GM12878 (cell line): Measurements from ENCODE around the gene KDM8. TPM values are rescaled to one million over a fixed set of nuclear protein-coding genes. Genes with fewer than 3 reads are reported as not detected.

ENCODE experiments used
- ATAC-seq: fragments of 200-7000 bp; cut with Tn5 transposase; 3 replicates; pipeline ENCODE4 v1.9.1; 2020; ENCODE audit warnings: mild to moderate bottlenecking, moderate library complexity
- BruUV-seq: library from RNA; stranded (reverse); fragments of 400-500 nt; replicated peaks from 2 replicates; lab custom pipeline; 2021; lab: Mats Ljungman, UMichigan
- CTCF ChIA-PET: fragments of 300-600 bp; sonication (Branson Sonifier 250); formaldehyde crosslinking; extraction: SDS; loops from one replicate; lab custom pipeline; 2021; ENCODE audit warnings: inconsistent platforms; lab: Yijun Ruan, JAX
- POLR2A ChIA-PET: fragments of 350-600 bp; formaldehyde crosslinking; extraction: SDS; loops from one replicate; lab custom pipeline; 2021; ENCODE audit warnings: inconsistent platforms; lab: Charles Lee
- RAD21 ChIA-PET: fragments of 300-600 bp; sonication (Branson Sonifier 250); formaldehyde crosslinking; loops from one replicate; lab custom pipeline; 2023; ENCODE audit warnings: antibody characterized with exemption; ENCODE audit not compliant: unreplicated experiment; lab: Charles Lee
- SMC1A ChIA-PET: fragments of 300-600 bp; sonication (Branson Sonifier 250); formaldehyde crosslinking; loops from one replicate; lab custom pipeline; 2023; ENCODE audit not compliant: unreplicated experiment, uncharacterized antibody; lab: Charles Lee
- DNase-seq: peaks from one replicate; pipeline ENCODE4 v3.0.0-alpha.2; 2011; ENCODE audit warnings: low read depth, low spot score
- FAIRE-seq: peaks from 3 replicates; lab custom pipeline; 2011; peaks lifted over from hg19 to GRCh38; lab: Jason Lieb, UNC
- H2AFZ ChIP-seq: 2 replicates; pipeline ENCODE4 v1.6.0; 2011; ENCODE audit warnings: low read depth, low read length, control low read depth; ENCODE audit not compliant: control insufficient read depth
- H3K27ac ChIP-seq: 2 replicates; pipeline ENCODE4 v1.5.1; 2011; ENCODE audit warnings: control low read depth; ENCODE audit not compliant: control insufficient read depth, insufficient read depth
- H3K27me3 ChIP-seq, 2 experiments: replicated peaks in 1 of 2; 2 replicates each; pipeline versions ENCODE4 v1.6.0 to v1.6.1; 2011; ENCODE audit warnings: low read length in 1 of 2; ENCODE audit not compliant: control insufficient read depth in 2 of 2, insufficient read depth in 2 of 2
- H3K36me3 ChIP-seq, 2 experiments: 2 replicates each; pipeline ENCODE4 v1.5.1; 2011; ENCODE audit warnings: low read length in 1 of 2; ENCODE audit not compliant: control insufficient read depth in 2 of 2, insufficient read depth in 2 of 2
- H3K4me1 ChIP-seq: 2 replicates; pipeline ENCODE4 v1.6.1; 2011; ENCODE audit warnings: mild to moderate bottlenecking, low read length, moderate library complexity, mixed read lengths; ENCODE audit not compliant: control insufficient read depth, insufficient read depth
- H3K4me2 ChIP-seq: 2 replicates; pipeline ENCODE4 v1.6.0; 2011; ENCODE audit warnings: control low read depth; ENCODE audit not compliant: control insufficient read depth, insufficient read depth
- H3K4me3 ChIP-seq: fragments of 200-600 bp; sonication (generic); 2 replicates; pipeline ENCODE4 v1.5.1; 2016
- H3K79me2 ChIP-seq: 2 replicates; pipeline ENCODE4 v1.6.0; 2011; ENCODE audit warnings: low read length; ENCODE audit not compliant: control insufficient read depth, insufficient read depth
- H3K9ac ChIP-seq: 2 replicates; pipeline ENCODE4 v1.8.0; 2011; ENCODE audit warnings: low read length, control low read depth, mixed read lengths; ENCODE audit not compliant: control insufficient read depth, insufficient read depth
- H3K9me3 ChIP-seq: replicated peaks from 3 replicates; pipeline ENCODE4 v1.5.1; 2011; ENCODE audit warnings: mild to moderate bottlenecking, low read length; ENCODE audit not compliant: control insufficient read depth, insufficient read depth
- H4K20me1 ChIP-seq: 2 replicates; pipeline ENCODE4 v1.6.0; 2011; ENCODE audit not compliant: control insufficient read depth, insufficient read depth
- CEBPB ChIP-seq, 2 experiments: fragments of 150-350 bp in 1 of 2; IDR thresholded peaks; 2 replicates each; pipeline ENCODE4 v1.6.1; 2012 to 2014; ENCODE audit warnings: low read depth in 2 of 2, low read length in 2 of 2, borderline replicate concordance in 1 of 2, inconsistent platforms in 1 of 2
- CTCF ChIP-seq, 3 experiments: IDR thresholded peaks in 2 of 3; conservative IDR thresholded peaks in 1 of 3; 2 replicates each; pipeline ENCODE4 v1.5.1; 2011; ENCODE audit warnings: low read depth in 3 of 3, low read length in 3 of 3, mild to moderate bottlenecking in 3 of 3, control low read depth in 2 of 3, moderate library complexity in 2 of 3, inconsistent platforms in 1 of 3, mixed read lengths in 1 of 3; ENCODE audit not compliant: control insufficient read depth in 2 of 3, insufficient read depth in 1 of 3; ENCODE audit errors: extremely low read depth in 1 of 3
- JUNB ChIP-seq: IDR thresholded peaks from 2 replicates; pipeline ENCODE4 v1.6.1; 2016; ENCODE audit warnings: antibody characterized with exemption, mild to moderate bottlenecking
- KAT2A ChIP-seq: conservative IDR thresholded peaks from 2 replicates; pipeline ENCODE4 v1.6.1; 2011; ENCODE audit warnings: low read depth, low read length; ENCODE audit not compliant: control insufficient read depth
- POLR2A ChIP-seq: IDR thresholded peaks from 2 replicates; pipeline ENCODE4 v1.6.1; 2011; ENCODE audit warnings: low read depth, mild to moderate bottlenecking, low read length
- RAD21 ChIP-seq: IDR thresholded peaks from 2 replicates; pipeline ENCODE4 v1.6.1; 2011; ENCODE audit warnings: mild to moderate bottlenecking, low read depth, low read length, moderate library complexity; ENCODE audit not compliant: insufficient read depth
- whole genome bisulfite sequencing: methylation state at CpG from one replicate; pipeline ENCODE4 v1.1.6; 2016; ENCODE audit warnings: low lambda C conversion rate; ENCODE audit not compliant: insufficient replicate concordance, insufficient coverage; ENCODE audit errors: missing lambda C conversion rate; 5-methylcytosine and 5-hydroxymethylcytosine counted together
- in situ Hi-C: fragments of 300-500 bp; cut with MboI; formaldehyde crosslinking; loops from 9 replicates; pipeline ENCODE4 v1.14.3; 2018; ENCODE audit warnings: mixed read lengths
- intact Hi-C: fragments of 100-400 bp; cut with micrococcal nuclease; formaldehyde crosslinking; loops from one replicate; pipeline ENCODE4 v1.14.2; 2022; ENCODE audit not compliant: unreplicated experiment
- polyA plus RNA-seq, 11 experiments: library from polyadenylated mRNA; depleted of rRNA in 4 of 11; unstranded in 6 of 11; stranded (reverse) in 5 of 11; fragments of >200 nt; fragmentation: Nextera tagmentation in 4 of 11; fragmentation: Illumina TruSeq in 1 of 11; extraction: Ambion mirVana in 4 of 11; extraction: Trizol in 1 of 11; gene quantifications; 1 replicate in 1 of 11; 2 replicates in 10 of 11; pipeline versions ENCODE4 v1.2.1 to v1.2.3, GENCODE V29; 2011 to 2016; ENCODE audit warnings: inconsistent platforms in 2 of 11, missing spikeins in 2 of 11, low read depth in 1 of 11
- total RNA-seq, 4 experiments: library from RNA; depleted of rRNA in 3 of 4; stranded (reverse); fragments of >200 nt in 3 of 4; fragmentation: Illumina TruSeq in 1 of 4; extraction: Trizol in 1 of 4; gene quantifications; 2 replicates each; pipeline versions ENCODE4 v1.2.1 to v1.2.3, GENCODE V29; 2013 to 2021
- TF ChIP-seq, protein P1 (sequence below): IDR thresholded peaks from 2 replicates; pipeline ENCODE4 v1.6.1; 2012; ENCODE audit warnings: mild to moderate bottlenecking, low read depth, low read length
- TF ChIP-seq, protein P2 (sequence below): fragments of 450-650 bp; IDR thresholded peaks from 2 replicates; pipeline ENCODE4 v1.6.1; 2017; ENCODE audit warnings: low read depth, mild to moderate bottlenecking, moderate library complexity

Gene KDM8
- total and polyA plus RNA-seq, 10 of the 15 experiments (the other 5 are each of a cell fraction or from before 2014, with no cell fraction given), result 0.79 to 8.9 (median 5.8) TPM

DNA sequence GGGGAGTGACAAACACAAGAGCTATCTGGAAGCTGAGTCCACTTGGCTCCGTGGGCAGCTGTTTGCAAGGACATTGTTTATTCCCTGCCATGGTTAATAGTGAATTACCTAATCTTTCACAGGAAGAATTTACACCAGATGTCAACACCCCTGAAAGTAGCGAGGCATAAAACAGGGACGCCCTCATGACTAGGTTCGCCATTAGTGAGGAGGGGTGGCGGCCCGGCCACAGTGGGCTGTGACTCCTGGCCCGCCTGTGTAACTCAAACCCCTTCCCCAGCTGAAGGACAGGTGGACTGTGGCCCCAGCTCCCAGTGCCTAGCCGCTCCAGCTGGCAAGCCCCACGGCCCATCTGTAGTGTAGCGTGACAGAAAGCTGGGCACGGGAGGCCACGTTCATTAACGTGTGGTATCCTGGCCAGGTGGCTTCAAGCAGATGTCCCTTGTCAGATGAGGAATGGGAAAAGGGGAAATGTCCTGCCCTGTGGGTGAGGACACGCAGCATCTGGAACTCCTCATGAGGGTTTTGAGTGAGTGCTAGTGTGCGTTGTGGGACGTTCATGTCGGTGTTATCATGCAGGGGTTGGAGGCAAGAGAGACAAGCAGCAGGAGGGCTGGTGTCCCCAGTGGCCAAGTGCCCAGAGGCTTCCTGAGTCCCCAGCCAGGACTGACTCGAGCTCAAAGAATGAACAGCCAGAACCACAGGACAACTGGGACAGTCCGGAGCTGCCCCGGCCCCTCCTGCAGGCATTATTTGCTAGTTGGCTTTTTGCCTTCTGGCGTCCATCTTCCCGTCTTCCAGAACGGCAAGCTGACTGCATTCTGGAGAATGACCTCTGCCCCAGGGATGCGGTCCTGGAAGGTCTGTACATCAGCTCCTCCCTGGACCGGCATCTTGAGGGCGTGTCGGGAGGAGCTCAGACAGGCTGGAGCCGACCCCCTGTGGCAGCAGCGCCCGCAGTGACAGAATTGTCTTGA is 19.2 kb downstream of the KDM8 start (continued):
- TF ChIP-seq, protein P1, sequence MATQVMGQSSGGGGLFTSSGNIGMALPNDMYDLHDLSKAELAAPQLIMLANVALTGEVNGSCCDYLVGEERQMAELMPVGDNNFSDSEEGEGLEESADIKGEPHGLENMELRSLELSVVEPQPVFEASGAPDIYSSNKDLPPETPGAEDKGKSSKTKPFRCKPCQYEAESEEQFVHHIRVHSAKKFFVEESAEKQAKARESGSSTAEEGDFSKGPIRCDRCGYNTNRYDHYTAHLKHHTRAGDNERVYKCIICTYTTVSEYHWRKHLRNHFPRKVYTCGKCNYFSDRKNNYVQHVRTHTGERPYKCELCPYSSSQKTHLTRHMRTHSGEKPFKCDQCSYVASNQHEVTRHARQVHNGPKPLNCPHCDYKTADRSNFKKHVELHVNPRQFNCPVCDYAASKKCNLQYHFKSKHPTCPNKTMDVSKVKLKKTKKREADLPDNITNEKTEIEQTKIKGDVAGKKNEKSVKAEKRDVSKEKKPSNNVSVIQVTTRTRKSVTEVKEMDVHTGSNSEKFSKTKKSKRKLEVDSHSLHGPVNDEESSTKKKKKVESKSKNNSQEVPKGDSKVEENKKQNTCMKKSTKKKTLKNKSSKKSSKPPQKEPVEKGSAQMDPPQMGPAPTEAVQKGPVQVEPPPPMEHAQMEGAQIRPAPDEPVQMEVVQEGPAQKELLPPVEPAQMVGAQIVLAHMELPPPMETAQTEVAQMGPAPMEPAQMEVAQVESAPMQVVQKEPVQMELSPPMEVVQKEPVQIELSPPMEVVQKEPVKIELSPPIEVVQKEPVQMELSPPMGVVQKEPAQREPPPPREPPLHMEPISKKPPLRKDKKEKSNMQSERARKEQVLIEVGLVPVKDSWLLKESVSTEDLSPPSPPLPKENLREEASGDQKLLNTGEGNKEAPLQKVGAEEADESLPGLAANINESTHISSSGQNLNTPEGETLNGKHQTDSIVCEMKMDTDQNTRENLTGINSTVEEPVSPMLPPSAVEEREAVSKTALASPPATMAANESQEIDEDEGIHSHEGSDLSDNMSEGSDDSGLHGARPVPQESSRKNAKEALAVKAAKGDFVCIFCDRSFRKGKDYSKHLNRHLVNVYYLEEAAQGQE, result no peak
- no peak for TF ChIP-seq JUNB
- no peak for TF ChIP-seq CEBPB (IDR thresholded peaks at IDR 0.05; ENCODE audit: borderline replicate concordance in 1 of 2, low read depth in 2 of 2, low read length in 2 of 2)

- intact Hi-C loops (no loop called here), in situ Hi-C loops (no loop called here)
- H3K4me3 ChIP-seq, result no peak overlapping the region
- no peak overlapping the region for H3K9ac ChIP-seq
- peak; percentile 10; the same call in 1 of the 2 replicates for TF ChIP-seq POLR2A
- 0 out of 2 replicates have a peak, but pooled peaks have one; percentile 5 for TF ChIP-seq RAD21
- TF ChIP-seq CTCF (IDR thresholded peaks at IDR 0.05 in 2 of 3, conservative IDR thresholded peaks at IDR 0.05 in 1 of 3; ENCODE audit: control insufficient read depth in 2 of 3, extremely low read depth in 1 of 3, insufficient read depth in 1 of 3, low read depth in 3 of 3, low read length in 3 of 3), result peak in 1 of 3 experiments; percentile 33; a peak in 2 of 6 replicates
- TF ChIP-seq, protein P2, sequence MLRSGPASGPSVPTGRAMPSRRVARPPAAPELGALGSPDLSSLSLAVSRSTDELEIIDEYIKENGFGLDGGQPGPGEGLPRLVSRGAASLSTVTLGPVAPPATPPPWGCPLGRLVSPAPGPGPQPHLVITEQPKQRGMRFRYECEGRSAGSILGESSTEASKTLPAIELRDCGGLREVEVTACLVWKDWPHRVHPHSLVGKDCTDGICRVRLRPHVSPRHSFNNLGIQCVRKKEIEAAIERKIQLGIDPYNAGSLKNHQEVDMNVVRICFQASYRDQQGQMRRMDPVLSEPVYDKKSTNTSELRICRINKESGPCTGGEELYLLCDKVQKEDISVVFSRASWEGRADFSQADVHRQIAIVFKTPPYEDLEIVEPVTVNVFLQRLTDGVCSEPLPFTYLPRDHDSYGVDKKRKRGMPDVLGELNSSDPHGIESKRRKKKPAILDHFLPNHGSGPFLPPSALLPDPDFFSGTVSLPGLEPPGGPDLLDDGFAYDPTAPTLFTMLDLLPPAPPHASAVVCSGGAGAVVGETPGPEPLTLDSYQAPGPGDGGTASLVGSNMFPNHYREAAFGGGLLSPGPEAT, result no peak
- TF ChIP-seq KAT2A, result no peak
- POLR2A ChIA-PET, result interaction anchor here (1.5 kb wide), 1 partner anchor 19 kb away, joined by 5 read pairs; the partner anchor contains the start of gene KDM8
- peaks cover 0 to 3% of the 10 kb centered on the region in 2 experiments; a peak in 2 of 4 replicates for H3K36me3 ChIP-seq
- no peak overlapping the region for H2AFZ ChIP-seq
- no TSS peak for BruUV-seq
- CTCF ChIA-PET, result interaction anchor here (1.3 to 2.7 kb wide), 2 partner anchors 43 to 144 kb away, joined by 3 to 6 read pairs; no protein-coding TSS in a partner anchor
- peak; percentile 28; the same call in 1 of the 3 replicates for ATAC-seq
- RAD21 ChIA-PET, result interaction anchor here (1.6 kb wide), 1 partner anchor 18 kb away, joined by 3 read pairs; no protein-coding TSS in a partner anchor
- no peaks in the 10 kb centered on the region for H3K9me3 ChIP-seq
- DNase-seq, result no peak
- no peaks in the 10 kb centered on the region for H4K20me1 ChIP-seq
- no peaks in the 10 kb centered on the region for H3K27me3 ChIP-seq
- no peaks in the 10 kb centered on the region for H3K79me2 ChIP-seq
- no peak for FAIRE-seq
- SMC1A ChIA-PET, result interaction anchor here (1.0 to 1.2 kb wide), 2 partner anchors 12 to 145 kb away, joined by 4 read pairs; no protein-coding TSS in a partner anchor
- WGBS, result 78% methylated on average over 8 of the region's 8 CpGs
- H3K4me1 ChIP-seq, result no peaks in the 10 kb centered on the region
- no peak overlapping the region for H3K4me2 ChIP-seq
- no peak overlapping the region for H3K27ac ChIP-seq
Measured at GRCh38 chr16:27223226-27223610, 19.9 kb downstream of the KDM8 start.
